ENCODE results near the gene COBLL1. TPM values are rescaled to one million over a fixed set of nuclear protein-coding genes. Genes with fewer than 3 reads are reported as not detected.

COBLL1 gene
- total RNA-seq, 1 experiment from 2014 or later, result 47.0 TPM

GRCh38 chr2:164842624-164842966 is 972 bp upstream of the COBLL1 start:
- no peak for DNase-seq (ENCODE audit: unreplicated experiment)
- CTCF ChIA-PET, result interaction anchor here (0.6 to 3.7 kb wide), 34 partner anchors 11 to 281 kb away, joined by 3 to 49 read pairs (median 5); no protein-coding TSS in a partner anchor
- Mint-ChIP-seq H3K9me3 (ENCODE audit: unreplicated experiment) (no peaks in the 10 kb centered on the region), H3K4me3 (ENCODE audit: unreplicated experiment) (peak overlapping the region; percentile 98), H3K27ac (ENCODE audit: low read depth, unreplicated experiment) (no peak overlapping the region), H3K4me1 (ENCODE audit: insufficient read depth, unreplicated experiment) (peaks cover 7% of the 10 kb centered on the region), H3K36me3 (ENCODE audit: insufficient read depth, unreplicated experiment) (peaks cover 7% of the 10 kb centered on the region), H3K27me3 (ENCODE audit: insufficient read depth, unreplicated experiment) (no peaks in the 10 kb centered on the region)
- BruUV-seq (replicated peaks), result no TSS peak
- POLR2A ChIA-PET, result interaction anchor here (0.6 to 5.5 kb wide), 36 partner anchors 7 to 1049 kb away, joined by 3 to 65 read pairs (median 6); no protein-coding TSS in a partner anchor
- TF ChIP-seq CTCF (IDR thresholded peaks at IDR 0.05; ENCODE audit: unreplicated experiment), result no peak
- intact Hi-C loops (cut with micrococcal nuclease), result loop anchor here (1.0 to 5.0 kb wide), 3 partner anchors 60 to 125 kb away; no protein-coding TSS in a partner anchor

GRCh38 chr2:164840930-164841718 is 499 bp downstream of the COBLL1 start:
- no peaks in the 10 kb centered on the region for H3K27me3 Mint-ChIP-seq (ENCODE audit: insufficient read depth, unreplicated experiment)
- no peaks in the 10 kb centered on the region for H3K9me3 Mint-ChIP-seq (ENCODE audit: unreplicated experiment)
- ChIA-PET CTCF (interaction anchor here (0.6 to 3.7 kb wide), 49 partner anchors 10 to 766 kb away, joined by 3 to 49 read pairs (median 4); no protein-coding TSS in a partner anchor), POLR2A (interaction anchor here (0.7 to 5.5 kb wide), 38 partner anchors 9 to 285 kb away, joined by 3 to 65 read pairs (median 4); no protein-coding TSS in a partner anchor)
- peaks cover 7% of the 10 kb centered on the region for H3K36me3 Mint-ChIP-seq (ENCODE audit: insufficient read depth, unreplicated experiment)
- intact Hi-C loops (cut with micrococcal nuclease), result loop anchor here (1.0 to 5.0 kb wide), 3 partner anchors 59 to 126 kb away; no protein-coding TSS in a partner anchor
- peaks cover 7% of the 10 kb centered on the region for H3K4me1 Mint-ChIP-seq (ENCODE audit: insufficient read depth, unreplicated experiment)
- peak overlapping the region; percentile 98 for H3K4me3 Mint-ChIP-seq (ENCODE audit: unreplicated experiment)
- DNase-seq (ENCODE audit: unreplicated experiment), result peak; percentile 76
- H3K27ac Mint-ChIP-seq (ENCODE audit: low read depth, unreplicated experiment), result peak overlapping the region; percentile 50
- no peak for TF ChIP-seq CTCF (IDR thresholded peaks at IDR 0.05; ENCODE audit: unreplicated experiment)
- BruUV-seq (replicated peaks), result no TSS peak

- ChIA-PET POLR2A (interaction anchor here (0.7 to 5.5 kb wide), 20 partner anchors 8 to 1113 kb away, joined by 3 to 65 read pairs (median 10); partner anchors contain the start of gene TTC21B), CTCF (interaction anchor here (0.6 to 3.7 kb wide), 15 partner anchors 15 to 765 kb away, joined by 3 to 49 read pairs (median 6); no protein-coding TSS in a partner anchor)
- H3K36me3 Mint-ChIP-seq (ENCODE audit: insufficient read depth, unreplicated experiment), result peaks cover 7% of the 10 kb centered on the region
- H3K9me3 Mint-ChIP-seq (ENCODE audit: unreplicated experiment), result no peaks in the 10 kb centered on the region
- peak overlapping the region; percentile 98 for H3K4me3 Mint-ChIP-seq (ENCODE audit: unreplicated experiment)
- peak overlapping the region; percentile 50 for H3K27ac Mint-ChIP-seq (ENCODE audit: low read depth, unreplicated experiment)
- TF ChIP-seq CTCF (IDR thresholded peaks at IDR 0.05; ENCODE audit: unreplicated experiment), result no peak
- no TSS peak for BruUV-seq (replicated peaks)
- peaks cover 9% of the 10 kb centered on the region for H3K4me1 Mint-ChIP-seq (ENCODE audit: insufficient read depth, unreplicated experiment)
- H3K27me3 Mint-ChIP-seq (ENCODE audit: insufficient read depth, unreplicated experiment), result no peaks in the 10 kb centered on the region
- intact Hi-C loops (cut with micrococcal nuclease), result loop anchor here (5.0 kb wide), 2 partner anchors 58 to 127 kb away; no protein-coding TSS in a partner anchor
- peak; percentile 37 for DNase-seq (ENCODE audit: unreplicated experiment)
Observed at GRCh38 chr2:164840458-164840929, 1.1 kb downstream of the COBLL1 start.

Data from MCF 10A (cell line).